Caki2 (cell line): ENCODE data around the gene DTHD1. TPM values are rescaled to one million over a fixed set of nuclear protein-coding genes. Genes with fewer than 3 reads are reported as not detected.

Source experiments
- DNase-seq: peaks from one replicate; pipeline ENCODE4 v3.0.0-alpha.2; 2015; ENCODE audit warnings: low read depth
- in situ Hi-C: cut with HindIII; loops from 2 replicates; pipeline ENCODE4 v1.10.0; 2016; ENCODE audit warnings: low sequenced_read_pairs, low pct_unique_long_range_greater_than_20kb, mixed read lengths
- total RNA-seq: library from RNA; depleted of rRNA; stranded (reverse); fragments of >200 nt; shearing (Covaris generic); gene quantifications from 2 replicates; pipeline ENCODE4 v1.2.3, GENCODE V29; 2014; ENCODE audit warnings: low replicate concordance

Gene DTHD1
- total RNA-seq, 1 experiment from 2014 or later = not detected

DNA sequence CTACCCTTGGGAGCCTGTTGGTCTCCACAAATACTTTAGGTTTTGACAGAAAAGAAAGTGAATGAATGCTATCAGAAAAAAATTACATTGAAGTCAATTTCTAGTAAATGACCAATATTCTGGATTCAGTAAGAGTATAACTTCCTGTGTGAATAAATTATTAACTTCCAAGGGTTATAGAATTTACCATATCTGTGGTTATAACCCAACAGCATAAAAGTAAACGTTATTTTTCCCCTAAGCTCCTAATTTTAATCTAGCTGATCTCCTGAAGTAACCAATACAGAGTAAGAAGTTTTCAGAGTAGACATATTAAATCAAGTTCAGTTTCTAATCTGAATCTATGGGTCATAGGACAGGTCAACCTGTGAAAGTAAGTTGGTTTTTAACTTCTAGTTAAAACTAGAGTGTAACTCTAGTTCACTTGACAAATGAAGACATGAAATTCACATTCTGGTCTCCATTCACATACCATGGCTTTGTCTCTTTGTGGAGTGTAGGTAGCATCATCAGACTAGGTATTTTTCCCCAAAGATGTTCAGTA is 22.8 kb downstream of the DTHD1 start:
- DNase-seq = no peak
- in situ Hi-C loops = no loop called here

DNA sequence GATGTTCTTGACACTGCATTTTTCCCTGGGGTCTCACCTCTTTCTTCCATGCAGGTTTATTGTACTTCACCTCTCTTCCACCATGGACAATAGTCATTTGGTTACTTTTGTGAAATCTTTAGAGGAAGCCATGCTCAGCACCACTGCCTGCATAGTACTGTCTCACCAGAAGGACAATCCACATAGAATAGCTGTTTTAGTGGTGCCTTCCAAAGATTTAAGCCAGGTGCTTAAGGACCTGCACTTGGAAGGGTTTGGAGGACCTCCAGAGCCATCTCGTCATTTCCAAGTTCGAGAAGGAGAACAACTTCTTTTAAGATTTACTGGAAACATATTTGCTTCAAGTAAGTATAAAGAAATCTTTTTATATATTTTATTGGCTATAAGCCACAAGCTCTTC is 26.7 kb downstream of the DTHD1 start:
- in situ Hi-C loops = no loop called here

DNA sequence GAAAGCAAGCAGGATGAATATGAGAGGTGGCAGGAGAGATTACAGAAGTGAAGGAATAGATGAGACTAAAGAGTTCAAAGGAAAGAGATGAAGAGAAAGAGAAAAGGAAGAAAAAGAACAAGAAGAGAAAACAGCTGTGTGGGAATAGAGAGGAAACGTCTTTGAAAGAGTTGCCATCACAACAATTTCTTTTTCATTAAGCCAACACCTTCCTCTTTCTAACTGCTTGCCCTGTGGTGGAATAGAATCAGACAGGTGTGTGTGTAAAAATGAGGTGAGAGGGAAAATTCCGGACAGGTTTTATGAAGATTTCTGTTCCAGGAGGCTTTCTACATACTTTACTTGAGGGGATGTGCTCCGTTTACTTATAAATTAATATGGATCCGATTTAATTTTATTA is 28.8 kb downstream of the DTHD1 start:
- DNase-seq = no peak
- in situ Hi-C loops = no loop called here

More for the DNA sequence above, 26.7 kb downstream of the DTHD1 start:
- DNase-seq = no peak

DNA sequence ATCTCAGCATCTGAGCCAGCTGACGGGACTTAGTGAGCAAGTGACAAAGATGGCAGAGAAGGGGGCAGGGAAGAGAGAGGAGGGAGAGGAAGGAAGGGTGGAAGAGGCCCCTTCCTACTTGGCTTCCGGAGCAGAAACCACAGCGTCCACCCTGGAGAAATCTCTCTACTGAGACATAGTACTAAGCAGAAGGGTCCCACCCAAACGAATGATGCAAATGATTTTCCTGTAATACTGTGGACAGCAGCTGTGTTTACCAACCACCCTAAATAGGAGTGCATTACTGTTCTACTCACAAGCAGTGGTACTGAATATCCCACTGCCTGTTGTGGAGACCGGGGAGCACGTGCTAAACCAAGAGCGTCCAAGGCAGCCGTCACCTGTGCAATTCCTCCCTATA is 29.4 kb downstream of the DTHD1 start:
- in situ Hi-C loops = no loop called here
- no peak for DNase-seq

DNA sequence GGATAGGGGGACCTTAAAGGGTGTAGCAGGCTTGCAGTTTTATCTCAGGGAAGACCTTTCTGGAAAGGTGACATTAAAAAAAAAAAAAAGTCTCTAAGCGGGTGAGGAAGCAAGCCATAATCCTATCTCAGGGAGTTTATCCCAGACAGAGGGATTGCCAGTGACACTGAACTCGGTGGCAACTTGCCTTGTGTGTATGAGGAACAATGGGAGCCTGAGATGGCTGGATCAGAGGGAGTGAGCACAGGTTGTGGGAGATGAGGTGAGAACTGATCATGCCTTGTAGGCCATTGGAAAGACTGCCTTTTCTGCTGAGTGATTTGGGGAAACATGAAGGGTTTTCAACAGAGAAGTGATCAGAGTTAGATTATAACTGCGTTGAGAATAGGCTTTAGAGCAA is 31.1 kb downstream of the DTHD1 start:
- no peak for DNase-seq
- in situ Hi-C loops = no loop called here

DNA sequence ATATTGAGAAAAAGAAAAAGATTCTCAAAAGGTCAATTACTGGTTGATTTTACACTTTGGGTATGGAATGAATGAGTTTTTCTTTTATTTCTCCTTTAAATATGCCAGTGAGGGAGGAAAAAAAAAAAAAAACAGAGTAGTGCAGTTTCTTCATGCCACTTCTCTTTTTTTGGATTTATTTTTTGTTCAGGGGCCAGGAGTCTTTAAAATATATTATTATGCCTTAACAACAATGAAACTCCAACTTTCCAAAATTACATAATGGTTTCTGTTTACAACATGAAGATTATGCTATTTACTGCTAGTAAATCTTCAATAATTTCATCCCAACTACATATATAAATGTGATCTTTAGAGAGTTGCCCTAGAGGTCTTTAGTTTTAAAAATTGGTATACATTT is 31.9 kb downstream of the DTHD1 start:
- in situ Hi-C loops = no loop called here
- no peak for DNase-seq

DNA sequence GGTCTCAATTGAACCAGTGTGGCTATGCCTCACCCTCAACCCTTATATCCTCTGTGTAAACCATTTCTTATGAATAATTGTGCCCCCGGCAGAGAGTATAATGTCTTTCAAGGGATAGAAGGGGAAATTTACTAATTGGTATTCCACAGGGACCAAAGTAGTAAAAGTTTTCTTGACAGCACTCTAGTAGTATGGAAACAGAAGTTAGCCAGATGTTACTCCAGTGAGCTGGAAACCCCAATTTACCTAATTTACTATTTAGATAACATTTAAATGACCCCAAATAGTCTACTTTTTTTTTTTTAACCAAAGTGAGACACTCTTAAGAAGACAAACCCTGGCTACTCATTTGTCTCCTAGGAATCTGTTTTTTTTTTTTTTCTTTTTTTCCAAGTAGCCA is 32.3 kb downstream of the DTHD1 start:
- DNase-seq = no peak
- in situ Hi-C loops = no loop called here

DNA sequence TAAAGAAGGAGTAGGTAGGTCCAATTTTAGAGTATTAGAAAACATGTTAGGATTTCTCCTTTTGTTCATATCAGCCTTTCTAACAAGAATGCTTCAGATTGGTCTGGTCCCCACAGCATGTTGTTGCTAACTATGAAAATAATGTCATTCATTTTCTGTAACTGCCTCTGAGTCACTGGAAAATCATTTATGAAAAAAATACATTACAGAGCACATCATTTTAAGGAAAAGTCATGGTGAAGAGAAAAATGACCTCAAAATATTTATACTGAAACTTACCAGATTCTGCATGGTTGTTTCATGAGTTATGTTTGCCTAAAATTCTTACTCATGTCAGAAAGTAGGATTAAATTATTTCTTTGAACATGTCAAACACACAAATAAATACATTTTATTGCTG is 35.2 kb downstream of the DTHD1 start:
- no peak for DNase-seq
- in situ Hi-C loops = no loop called here

DNA sequence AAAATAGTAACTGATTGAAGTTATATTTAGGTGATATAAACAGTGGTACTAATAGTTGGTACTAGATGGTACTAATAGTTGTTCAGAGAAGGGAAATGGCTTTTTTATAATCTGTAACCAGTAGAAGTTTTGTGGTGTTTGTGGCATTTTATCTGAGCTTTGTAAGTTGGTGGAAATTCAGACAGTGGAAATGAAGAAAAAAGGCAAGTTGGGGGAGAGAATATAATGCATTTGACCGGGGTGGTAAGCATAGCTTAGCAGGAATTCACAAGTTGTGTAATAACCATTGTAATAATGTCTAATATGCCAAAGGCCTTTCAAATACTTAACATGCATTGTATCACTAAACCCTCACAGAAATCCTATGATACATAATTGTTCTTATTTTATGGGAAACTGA is 36.3 kb downstream of the DTHD1 start:
- in situ Hi-C loops = no loop called here
- DNase-seq = no peak

DNA sequence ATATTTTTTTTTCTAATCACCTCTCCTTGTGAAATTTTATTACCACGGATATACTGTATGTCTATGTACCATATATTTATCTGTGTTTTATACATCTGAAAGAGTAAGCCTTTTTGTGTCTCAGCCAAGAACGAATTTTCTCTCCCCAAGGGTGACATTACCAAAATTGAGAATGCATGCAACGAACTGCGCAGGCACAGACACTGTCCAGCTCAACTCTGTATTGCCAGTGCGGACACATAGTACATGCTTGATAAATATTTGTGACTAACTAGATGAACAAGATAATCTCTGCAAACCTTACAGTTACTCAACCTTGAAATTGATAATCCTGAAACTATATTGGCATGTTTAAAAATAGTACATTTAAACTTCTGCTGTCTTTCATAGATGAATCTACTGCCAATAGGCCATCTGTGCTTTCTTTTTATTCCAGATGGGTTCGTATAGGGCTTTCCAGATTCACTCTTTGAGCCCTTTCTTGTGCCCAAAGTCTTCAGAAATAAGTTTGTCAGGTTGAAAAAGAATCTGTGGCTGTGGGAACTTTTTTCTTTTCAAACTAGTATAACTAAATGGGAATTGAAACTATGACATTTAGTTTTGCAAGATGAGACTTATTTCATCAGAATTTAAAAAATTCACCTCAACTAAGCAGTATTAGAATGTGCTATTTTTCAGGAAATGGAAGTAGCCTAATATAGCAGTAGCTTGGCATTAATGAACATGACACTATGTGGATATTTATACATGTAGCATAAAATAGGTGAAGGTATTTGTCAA is 38.9 kb downstream of the DTHD1 start:
- DNase-seq = no peak
- in situ Hi-C loops = no loop called here

DNA sequence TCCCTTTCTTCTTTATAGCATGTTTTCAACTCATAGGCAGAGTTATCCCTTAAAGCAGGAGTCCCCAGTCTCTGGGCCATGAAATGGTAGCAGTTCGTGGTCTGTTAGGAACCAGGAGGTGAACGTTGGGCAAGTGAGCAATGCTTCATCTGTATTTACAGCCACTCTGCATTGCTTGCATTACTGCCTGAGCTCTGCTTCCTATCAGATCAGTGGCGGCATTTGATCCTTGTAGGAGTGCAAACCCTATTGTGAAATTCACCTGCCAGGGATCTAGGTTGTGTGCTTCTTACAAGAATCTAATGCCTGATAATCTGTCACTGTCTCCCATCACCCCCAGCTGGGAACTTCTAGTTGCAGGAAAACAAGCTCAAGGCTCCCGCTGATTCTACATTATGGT is 39.8 kb downstream of the DTHD1 start:
- no peak for DNase-seq
- in situ Hi-C loops = no loop called here

DNA sequence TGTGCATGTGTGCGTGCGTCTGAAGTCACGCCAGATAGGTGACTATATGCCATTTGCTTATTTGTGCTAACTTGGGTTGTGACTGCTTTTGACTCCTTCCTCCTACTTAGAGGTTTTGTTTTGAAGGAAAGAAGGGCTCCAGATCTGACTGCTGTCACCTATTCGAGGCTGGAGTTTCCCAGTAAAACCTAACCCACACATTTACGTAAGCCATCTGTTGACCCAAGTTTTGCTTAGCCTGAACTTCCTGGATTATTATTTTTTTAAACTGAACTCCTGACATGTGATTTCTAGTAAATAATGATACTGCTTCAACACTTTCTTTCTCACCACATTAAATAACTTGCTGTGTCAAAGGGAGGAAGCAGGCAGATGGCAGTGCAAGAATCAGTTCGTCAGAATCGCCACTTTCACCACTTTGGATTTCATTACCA is 41.5 kb downstream of the DTHD1 start:
- DNase-seq = no peak
- in situ Hi-C loops = no loop called here

DNA sequence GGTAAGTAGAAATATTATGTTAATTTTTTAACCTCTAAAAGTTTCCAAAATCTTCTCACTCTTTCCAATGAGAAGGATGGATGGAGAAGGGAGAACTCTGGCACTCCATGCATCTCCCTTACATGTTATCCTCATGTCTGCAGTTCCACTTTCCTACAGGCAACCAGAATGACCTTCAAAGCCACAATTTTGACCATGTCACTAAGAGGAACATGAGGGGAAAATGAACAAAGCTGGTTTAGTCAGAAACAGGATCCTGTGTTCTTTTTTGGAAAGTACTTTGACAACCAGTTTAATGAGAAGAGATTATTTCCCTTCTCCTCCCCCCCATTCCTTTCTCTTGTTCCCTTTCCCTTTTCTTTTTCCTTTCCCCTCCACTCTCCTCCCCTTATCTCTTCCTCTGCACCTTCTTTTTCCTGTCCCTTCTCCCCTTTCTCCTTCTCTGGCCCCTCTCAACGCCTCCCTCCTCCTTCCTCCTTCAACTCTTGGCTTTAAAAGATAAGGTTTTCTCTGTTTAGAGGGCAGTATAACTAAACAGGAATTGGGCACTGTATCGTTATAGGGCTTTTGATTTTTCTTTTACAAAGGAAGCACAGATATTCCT is 42.5 kb downstream of the DTHD1 start:
- no peak for DNase-seq
- in situ Hi-C loops = no loop called here

DNA sequence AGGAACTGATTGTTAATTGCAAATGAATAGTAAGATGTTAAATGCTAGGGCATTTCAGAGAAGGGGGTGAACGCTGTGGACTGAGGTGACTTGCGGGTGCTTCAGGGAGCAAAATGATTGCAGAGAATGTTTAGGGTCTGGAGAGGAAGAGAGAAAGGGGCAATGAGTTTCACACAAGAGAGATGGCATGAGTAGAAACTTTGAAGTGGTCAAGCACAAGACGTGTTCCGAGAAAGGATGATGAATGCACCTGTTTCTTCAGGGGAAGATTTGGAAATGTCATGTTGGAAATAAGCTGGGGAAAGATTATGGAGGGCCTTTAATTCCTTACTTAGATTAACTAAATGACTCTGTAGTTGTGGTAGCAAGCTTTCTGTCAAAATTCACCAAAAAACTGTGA is 43.4 kb downstream of the DTHD1 start:
- DNase-seq = no peak
- in situ Hi-C loops = no loop called here

DNA sequence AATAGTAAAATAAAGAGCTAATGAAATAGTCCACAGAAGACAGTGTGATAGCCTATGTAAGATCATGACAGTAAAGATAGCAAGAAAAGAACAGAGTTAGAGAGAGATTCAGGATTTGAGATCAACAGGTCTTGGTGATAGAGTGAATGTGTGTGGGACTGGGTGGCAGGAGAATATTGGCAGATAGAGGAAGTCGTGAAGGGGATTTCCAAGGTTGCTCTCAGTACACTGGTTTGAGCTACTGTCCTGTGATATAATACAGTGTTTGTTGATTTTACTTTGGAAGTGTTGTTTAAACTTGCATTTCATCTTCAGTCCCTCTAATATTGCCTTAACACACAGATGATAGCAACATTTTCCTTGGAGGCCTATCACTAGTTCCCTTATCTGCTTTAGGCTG is 44.1 kb downstream of the DTHD1 start:
- DNase-seq = no peak
- in situ Hi-C loops = no loop called here

DNA sequence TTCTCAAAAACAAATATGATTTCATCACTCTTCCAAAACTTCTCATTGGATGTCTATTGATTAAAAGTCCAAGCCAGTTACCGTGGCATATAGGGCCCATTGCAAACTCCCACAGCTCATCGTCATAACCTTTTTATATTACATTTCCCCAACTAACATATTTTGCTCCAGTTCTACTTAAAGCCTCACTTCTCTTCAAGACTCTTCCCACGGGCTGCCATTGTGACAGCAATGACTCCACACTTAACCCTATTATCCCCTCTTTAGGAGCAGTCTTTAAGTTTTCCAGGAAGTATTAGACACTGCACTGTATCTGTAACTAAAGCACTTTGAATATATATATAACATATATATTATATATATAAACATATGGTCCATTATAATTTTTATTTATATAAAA is 44.5 kb downstream of the DTHD1 start:
- DNase-seq = no peak
- in situ Hi-C loops = no loop called here

DNA sequence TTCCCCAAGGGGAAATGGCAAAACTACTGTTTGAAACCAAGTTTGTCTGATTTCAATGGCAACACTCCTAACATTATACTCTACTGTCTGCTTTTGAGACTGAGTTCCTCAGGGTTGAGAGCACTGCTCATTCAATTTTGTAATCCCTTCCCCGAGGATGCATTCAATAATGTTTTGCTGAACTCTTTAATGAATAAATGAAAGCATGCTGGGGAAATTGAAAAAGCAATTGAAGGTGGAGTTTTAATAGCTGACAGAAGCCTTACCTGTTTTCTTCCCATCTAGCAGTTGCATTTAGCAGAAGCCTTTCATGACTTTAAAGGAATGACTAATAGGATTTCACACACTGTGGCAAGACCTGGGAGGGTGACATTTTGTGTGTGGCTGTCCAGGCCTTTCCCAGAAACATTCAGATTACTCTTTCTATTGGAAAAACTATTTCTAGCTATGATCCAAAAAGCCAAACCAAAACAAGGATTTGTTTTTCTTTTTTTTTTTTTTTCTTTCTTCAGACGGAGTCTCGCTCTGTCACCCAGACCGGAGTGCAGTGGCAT is 45.1 kb downstream of the DTHD1 start:
- DNase-seq = no peak
- in situ Hi-C loops = no loop called here

DNA sequence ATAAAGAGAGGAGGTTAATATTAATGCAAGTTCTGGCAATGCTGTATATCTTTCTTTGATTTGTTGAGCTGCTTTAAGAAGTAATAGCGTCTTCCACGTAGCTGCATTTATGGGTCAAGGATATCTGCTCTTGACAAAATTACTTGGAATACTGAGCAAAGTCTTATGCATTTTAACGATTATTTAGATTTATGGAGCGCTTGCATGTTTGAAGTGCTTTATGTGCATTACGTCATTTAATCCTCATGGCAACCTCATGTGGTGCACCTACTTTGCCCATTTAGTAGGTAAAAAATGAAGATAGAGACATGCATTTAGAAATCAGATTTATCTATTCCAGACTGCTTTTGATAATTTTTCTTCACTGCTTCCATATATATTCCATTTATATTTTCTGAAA is 46.0 kb downstream of the DTHD1 start:
- no peak for DNase-seq
- in situ Hi-C loops = no loop called here

DNA sequence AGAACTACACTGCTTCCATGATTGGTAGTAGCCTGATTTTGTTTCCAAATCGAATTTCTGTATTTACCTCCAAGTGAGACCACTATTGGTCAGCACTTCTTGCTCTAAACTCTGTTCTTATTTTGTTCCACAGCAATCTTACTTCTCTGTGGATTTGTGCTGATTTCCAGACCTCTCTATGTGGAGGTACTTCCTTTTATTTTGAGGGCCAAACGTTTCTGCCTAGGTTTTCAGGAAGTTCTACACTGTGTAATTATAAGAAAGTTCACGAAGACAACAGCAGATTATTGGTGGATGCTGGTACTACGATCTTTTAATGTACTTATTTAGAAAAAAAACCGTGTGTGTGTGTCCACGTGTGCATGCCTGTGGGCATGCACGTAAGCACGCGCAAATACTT is 46.7 kb downstream of the DTHD1 start:
- in situ Hi-C loops = no loop called here
- no peak for DNase-seq

DNA sequence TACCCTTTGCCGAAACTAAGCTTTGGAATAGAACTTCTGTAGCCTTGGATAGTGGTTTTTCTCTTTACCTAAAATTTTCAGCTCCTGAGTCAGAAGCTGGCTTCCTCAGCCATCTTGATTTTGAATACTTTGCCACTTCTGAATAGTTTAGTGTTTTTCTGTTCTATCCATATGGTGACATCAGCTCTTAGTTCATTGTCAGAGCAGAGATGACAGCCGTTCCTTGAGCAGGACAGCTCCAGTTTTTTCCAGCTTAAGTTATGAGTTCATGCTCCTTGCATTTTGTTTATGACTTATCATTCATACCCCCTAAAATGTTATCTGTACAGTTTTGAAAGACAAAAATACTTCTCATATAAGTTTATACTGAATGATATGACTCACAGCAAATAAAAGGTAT is 47.8 kb downstream of the DTHD1 start:
- DNase-seq = no peak
- in situ Hi-C loops = no loop called here
